Activated B cell treated with CpG ODN at 0.5 μM for 24 hours (primary cell): ENCODE results near the gene BAZ1B. TPM values are rescaled to one million over a fixed set of nuclear protein-coding genes. Genes with fewer than 3 reads are reported as not detected.
"Not testable (repeated sequence)": the region's sequence is repeated elsewhere in the genome, so short reads cannot be mapped to it uniquely, and the experiment has no call there.

ENCODE experiments used
- ATAC-seq: fragments of 200-7000 bp; cut with Tn5 transposase; one replicate; pipeline ENCODE4 v1.10.0; 2021; ENCODE audit warnings: low read depth, mild to moderate bottlenecking, moderate library complexity
- CTCF ChIA-PET: fragments of 350-600 bp; sonication (Branson Sonifier 250); formaldehyde crosslinking; loops from one replicate; lab custom pipeline; 2021; ENCODE audit warnings: antibody characterized with exemption; lab: Charles Lee
- POLR2A ChIA-PET: fragments of 350-600 bp; sonication (Branson Sonifier 250); formaldehyde crosslinking; loops from one replicate; lab custom pipeline; 2021; ENCODE audit warnings: antibody characterized with exemption; lab: Charles Lee
- DNase-seq: peaks from one replicate; pipeline ENCODE4 v3.0.0; 2022
- H3K27ac Mint-ChIP-seq: one replicate; pipeline ENCODE4 v1.8.0; 2020; ENCODE audit warnings: mixed read lengths
- H3K27me3 Mint-ChIP-seq: one replicate; pipeline ENCODE4 v1.8.0; 2021; ENCODE audit warnings: mixed read lengths
- H3K36me3 Mint-ChIP-seq: one replicate; pipeline ENCODE4 v1.8.0; 2021; ENCODE audit warnings: low read depth, mixed read lengths
- H3K4me1 Mint-ChIP-seq: one replicate; pipeline ENCODE4 v1.8.0; 2021; ENCODE audit warnings: mixed read lengths
- H3K4me3 Mint-ChIP-seq: one replicate; pipeline ENCODE4 v1.8.0; 2020; ENCODE audit warnings: mild to moderate bottlenecking, mixed read lengths
- H3K9me3 Mint-ChIP-seq: one replicate; pipeline ENCODE4 v1.8.0; 2020; ENCODE audit warnings: mixed read lengths
- intact Hi-C: fragments of 100-400 bp; cut with micrococcal nuclease; formaldehyde crosslinking; loops from one replicate; pipeline ENCODE4 v1.15.1; 2024
- total RNA-seq: library from RNA; stranded (reverse); gene quantifications from 2 replicates; pipeline ENCODE4 v1.2.3, GENCODE V29; 2022
- TF ChIP-seq, protein P1 (sequence below): fragments of 200-600 bp; IDR thresholded peaks from one replicate; pipeline ENCODE4 v1.8.0; 2022; ENCODE audit warnings: antibody characterized with exemption, mild to moderate bottlenecking

Gene BAZ1B
- total RNA-seq, 1 donor from 2014 or later = 59.1 TPM

DNA sequence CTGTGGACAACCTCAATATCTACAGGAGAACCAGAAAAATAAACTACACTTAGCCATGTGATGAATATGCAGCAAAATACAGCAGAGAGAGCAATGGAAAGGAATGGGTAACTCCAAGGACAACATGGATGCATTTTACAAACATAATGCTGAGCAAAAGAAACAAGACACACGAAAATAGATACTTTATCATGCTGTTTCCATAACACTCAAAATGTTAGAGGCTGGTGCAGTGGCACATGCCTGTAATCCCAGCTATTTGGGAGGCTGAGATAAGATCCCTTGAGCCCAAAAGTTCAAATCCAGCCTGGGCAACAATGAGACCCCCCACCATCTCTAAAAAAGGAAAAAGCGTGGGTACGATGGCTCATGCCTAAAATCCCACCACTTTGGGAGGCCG, 27.1 kb upstream of the BAZ1B start:
- Mint-ChIP-seq H3K27ac (no peak overlapping the region), H3K4me1 (peaks cover 6% of the 10 kb centered on the region), H3K27me3 (no peaks in the 10 kb centered on the region), H3K4me3 (no peak overlapping the region), H3K9me3 (no peaks in the 10 kb centered on the region), H3K36me3 (peaks cover 58% of the 10 kb centered on the region)
- ATAC-seq = no peak
- POLR2A ChIA-PET = no interaction called here
- intact Hi-C loops = no loop called here
- no peak for DNase-seq
- TF ChIP-seq, protein P1, sequence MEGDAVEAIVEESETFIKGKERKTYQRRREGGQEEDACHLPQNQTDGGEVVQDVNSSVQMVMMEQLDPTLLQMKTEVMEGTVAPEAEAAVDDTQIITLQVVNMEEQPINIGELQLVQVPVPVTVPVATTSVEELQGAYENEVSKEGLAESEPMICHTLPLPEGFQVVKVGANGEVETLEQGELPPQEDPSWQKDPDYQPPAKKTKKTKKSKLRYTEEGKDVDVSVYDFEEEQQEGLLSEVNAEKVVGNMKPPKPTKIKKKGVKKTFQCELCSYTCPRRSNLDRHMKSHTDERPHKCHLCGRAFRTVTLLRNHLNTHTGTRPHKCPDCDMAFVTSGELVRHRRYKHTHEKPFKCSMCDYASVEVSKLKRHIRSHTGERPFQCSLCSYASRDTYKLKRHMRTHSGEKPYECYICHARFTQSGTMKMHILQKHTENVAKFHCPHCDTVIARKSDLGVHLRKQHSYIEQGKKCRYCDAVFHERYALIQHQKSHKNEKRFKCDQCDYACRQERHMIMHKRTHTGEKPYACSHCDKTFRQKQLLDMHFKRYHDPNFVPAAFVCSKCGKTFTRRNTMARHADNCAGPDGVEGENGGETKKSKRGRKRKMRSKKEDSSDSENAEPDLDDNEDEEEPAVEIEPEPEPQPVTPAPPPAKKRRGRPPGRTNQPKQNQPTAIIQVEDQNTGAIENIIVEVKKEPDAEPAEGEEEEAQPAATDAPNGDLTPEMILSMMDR = no peak
- CTCF ChIA-PET = no interaction called here

DNA sequence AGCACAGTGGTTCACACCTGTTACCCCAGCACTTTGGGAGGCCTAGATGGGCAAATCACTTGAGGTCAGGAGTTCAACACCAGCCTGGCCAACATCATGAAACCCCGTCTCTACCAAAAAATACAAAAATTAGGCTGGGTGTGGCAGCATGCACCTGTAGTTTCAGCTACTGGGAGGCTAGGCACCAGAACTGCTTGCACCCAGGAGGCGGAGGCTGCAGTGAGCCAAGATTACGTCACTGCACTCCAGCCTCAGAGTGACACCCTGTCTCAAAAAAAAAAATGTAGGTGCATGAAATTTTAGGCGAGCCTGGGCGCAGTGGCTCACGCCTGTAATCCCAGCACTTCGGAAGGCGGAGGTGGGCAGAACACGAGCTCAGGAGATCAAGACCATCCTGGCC, 25.7 kb upstream of the BAZ1B start:
- ChIA-PET CTCF (interaction anchor here (1.4 kb wide), 1 partner anchor 29 kb away, joined by 3 read pairs; no protein-coding TSS in a partner anchor), POLR2A (interaction anchor here (0.6 kb wide), 1 partner anchor 662 kb away, joined by 6 read pairs; the partner anchor contains the start of gene LAT2)
- H3K27ac Mint-ChIP-seq = no peak overlapping the region
- H3K4me3 Mint-ChIP-seq = no peak overlapping the region
- ATAC-seq (no peak), DNase-seq (no peak)
- no peaks in the 10 kb centered on the region for H3K9me3 Mint-ChIP-seq
- intact Hi-C loops = no loop called here
- H3K4me1 Mint-ChIP-seq = peaks cover 3% of the 10 kb centered on the region
- TF ChIP-seq, protein P1 = no peak
- H3K36me3 Mint-ChIP-seq = peaks cover 64% of the 10 kb centered on the region
- no peaks in the 10 kb centered on the region for H3K27me3 Mint-ChIP-seq

- Mint-ChIP-seq H3K9me3 (no peaks in the 10 kb centered on the region), H3K36me3 (peaks cover 68% of the 10 kb centered on the region), H3K27ac (no peak overlapping the region), H3K4me3 (no peak overlapping the region), H3K4me1 (peaks cover 1% of the 10 kb centered on the region), H3K27me3 (no peaks in the 10 kb centered on the region)
- ATAC-seq = no peak
- intact Hi-C loops = no loop called here
- POLR2A ChIA-PET = no interaction called here
- CTCF ChIA-PET = no interaction called here
- no peak for DNase-seq
- TF ChIP-seq, protein P1 = no peak
Observed at GRCh38 chr7:73544678-73545077, 22.6 kb upstream of the BAZ1B start.

GRCh38 chr7:73541722-73542121, 19.6 kb upstream of the BAZ1B start:
- ChIA-PET POLR2A (interaction anchor here (0.5 kb wide), 1 partner anchor 913 kb away, joined by 7 read pairs; no protein-coding TSS in a partner anchor), CTCF (no interaction called here)
- Mint-ChIP-seq H3K36me3 (peaks cover 79% of the 10 kb centered on the region), H3K27me3 (no peaks in the 10 kb centered on the region), H3K9me3 (no peaks in the 10 kb centered on the region), H3K27ac (no peak overlapping the region), H3K4me1 (no peaks in the 10 kb centered on the region), H3K4me3 (no peak overlapping the region)
- intact Hi-C loops = no loop called here
- no peak for ATAC-seq
- TF ChIP-seq, protein P1 = no peak
- no peak for DNase-seq

- H3K9me3 Mint-ChIP-seq = no peaks in the 10 kb centered on the region
- H3K27ac Mint-ChIP-seq = no peak overlapping the region
- H3K4me3 Mint-ChIP-seq = no peak overlapping the region
- intact Hi-C loops = no loop called here
- H3K36me3 Mint-ChIP-seq = peaks cover 79% of the 10 kb centered on the region
- ATAC-seq = no peak
- no peak for DNase-seq
- no peaks in the 10 kb centered on the region for H3K27me3 Mint-ChIP-seq
- ChIA-PET CTCF (no interaction called here), POLR2A (no interaction called here)
- TF ChIP-seq, protein P1 = no peak
- H3K4me1 Mint-ChIP-seq = no peaks in the 10 kb centered on the region
Observed at GRCh38 chr7:73539709-73540108, 17.6 kb upstream of the BAZ1B start.

DNA sequence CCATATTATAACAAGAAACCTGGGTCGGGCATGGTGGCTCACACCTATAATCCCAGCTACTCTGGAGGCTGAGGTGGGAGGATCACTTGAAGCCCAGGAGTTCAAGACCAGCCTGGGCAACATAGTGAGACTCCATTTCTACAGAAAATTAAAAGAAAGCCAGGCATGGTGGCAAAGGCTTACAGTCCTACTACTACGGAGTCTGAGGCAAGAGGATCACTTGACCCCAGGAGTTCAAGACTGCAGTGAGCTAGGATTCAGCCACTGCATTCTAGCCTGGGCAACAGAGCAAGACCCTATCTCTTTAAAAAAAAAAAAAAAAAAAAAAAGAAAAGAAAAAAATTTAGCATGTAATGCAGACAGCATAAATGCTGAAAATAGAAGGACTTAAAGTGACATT, 16.4 kb upstream of the BAZ1B start:
- DNase-seq, H3K9me3 Mint-ChIP-seq, CTCF ChIA-PET, H3K27ac Mint-ChIP-seq, ATAC-seq, H3K27me3 Mint-ChIP-seq, H3K4me3 Mint-ChIP-seq, intact Hi-C loops, H3K4me1 Mint-ChIP-seq: not testable (repeated sequence)
- H3K36me3 Mint-ChIP-seq = peaks cover 75% of the 10 kb centered on the region
- POLR2A ChIA-PET = interaction anchor here (0.7 kb wide), 1 partner anchor 611 kb away, joined by 5 read pairs; no protein-coding TSS in a partner anchor
